SK-N-SH treated with all-trans-retinoic acid at 6 μM for 48 hours (cell line): ENCODE results near the gene AK4.

ENCODE experiments used
- ARNTL ChIP-seq: fragments of 450-650 bp; formaldehyde crosslinking; IDR thresholded peaks from 2 replicates; pipeline ENCODE4 v1.5.0; 2020; ENCODE audit warnings: low read depth, mild to moderate bottlenecking, moderate library complexity, borderline replicate concordance
- BACH2 ChIP-seq: fragments of 250-450 bp; sonication (Bioruptor Pico); IDR thresholded peaks from 2 replicates; pipeline ENCODE4 v1.9.0; 2021; ENCODE audit warnings: mild to moderate bottlenecking, borderline replicate concordance
- GLIS3 ChIP-seq: fragments of 250-450 bp; sonication (Bioruptor Pico); IDR thresholded peaks from 2 replicates; pipeline ENCODE4 v1.5.0; 2020; ENCODE audit warnings: mild to moderate bottlenecking, moderate library complexity
- OSR1 ChIP-seq: fragments of 250-450 bp; sonication (Bioruptor Pico); IDR thresholded peaks from 2 replicates; pipeline ENCODE4 v1.8.0; 2022; ENCODE audit warnings: moderate library complexity, mild to moderate bottlenecking, inconsistent platforms
- PATZ1 ChIP-seq: fragments of 250-450 bp; sonication (Bioruptor Pico); IDR thresholded peaks from 2 replicates; pipeline ENCODE4 v1.8.0; 2020; ENCODE audit warnings: mild to moderate bottlenecking, moderate library complexity, borderline replicate concordance
- POU6F1 ChIP-seq: fragments of 250-450 bp; sonication (Bioruptor Pico); IDR thresholded peaks from 2 replicates; pipeline ENCODE4 v1.8.0; 2021; ENCODE audit warnings: low read depth, mild to moderate bottlenecking, moderate library complexity, borderline replicate concordance
- TOX ChIP-seq: fragments of 250-450 bp; sonication (Bioruptor Pico); IDR thresholded peaks from 2 replicates; pipeline ENCODE4 v1.8.0; 2021; ENCODE audit warnings: mild to moderate bottlenecking, moderate library complexity, borderline replicate concordance
- ZFP3 ChIP-seq: fragments of 250-450 bp; sonication (Bioruptor Pico); IDR thresholded peaks from 2 replicates; pipeline ENCODE4 v1.5.0; 2020; ENCODE audit warnings: mild to moderate bottlenecking, moderate library complexity
- ZFP30 ChIP-seq: fragments of 450-650 bp; formaldehyde crosslinking; IDR thresholded peaks from 2 replicates; pipeline ENCODE4 v1.5.0; 2022; ENCODE audit warnings: mild to moderate bottlenecking, moderate library complexity
- ZNF565 ChIP-seq: fragments of 450-650 bp; formaldehyde crosslinking; conservative IDR thresholded peaks from 2 replicates; pipeline ENCODE4 v1.5.0; 2020; ENCODE audit warnings: low read depth, mild to moderate bottlenecking, moderate library complexity
- ZNF70 ChIP-seq: fragments of 450-650 bp; formaldehyde crosslinking; IDR thresholded peaks from 2 replicates; pipeline ENCODE4 v1.5.0; 2020; ENCODE audit warnings: mild to moderate bottlenecking, moderate library complexity
- TF ChIP-seq, protein P1 (sequence below): fragments of 250-450 bp; sonication (Bioruptor Pico); IDR thresholded peaks from 2 replicates; pipeline ENCODE4 v1.5.0; 2020; ENCODE audit warnings: mild to moderate bottlenecking, moderate library complexity

DNA sequence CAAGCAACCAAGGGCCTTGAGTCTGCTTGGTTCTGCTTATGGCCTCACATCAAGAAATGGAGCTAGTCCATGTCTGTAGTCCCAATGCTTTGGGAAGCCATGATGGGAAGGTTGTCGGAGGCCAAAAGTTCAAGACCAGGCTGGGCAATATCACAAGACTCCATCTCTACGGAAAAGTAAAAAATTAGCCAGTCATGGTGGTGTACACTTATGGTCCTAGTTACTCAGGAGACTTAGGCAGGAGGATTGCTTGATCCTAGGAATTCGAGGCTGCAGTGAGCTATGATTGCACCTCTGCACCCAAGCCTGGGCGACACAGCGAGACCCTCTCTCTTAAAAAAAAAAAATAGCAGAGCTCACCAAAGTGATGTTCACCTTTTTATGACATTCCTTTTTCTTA lies 81.2 kb downstream of the AK4 start:
- no peak for TF ChIP-seq PATZ1 (CRISPR knock-in tag)
- no peak for TF ChIP-seq TOX (CRISPR knock-in tag)
- TF ChIP-seq OSR1 = no peak
- no peak for TF ChIP-seq ZNF565 (CRISPR knock-in tag)
- no peak for TF ChIP-seq ZNF70
- TF ChIP-seq GLIS3 (CRISPR knock-in tag) = no peak
- TF ChIP-seq ARNTL (CRISPR knock-in tag) = no peak
- no peak for TF ChIP-seq ZFP30 (CRISPR knock-in tag)
- TF ChIP-seq BACH2 (CRISPR knock-in tag) = no peak
- TF ChIP-seq POU6F1 (CRISPR knock-in tag) = no peak
- TF ChIP-seq, protein P1, sequence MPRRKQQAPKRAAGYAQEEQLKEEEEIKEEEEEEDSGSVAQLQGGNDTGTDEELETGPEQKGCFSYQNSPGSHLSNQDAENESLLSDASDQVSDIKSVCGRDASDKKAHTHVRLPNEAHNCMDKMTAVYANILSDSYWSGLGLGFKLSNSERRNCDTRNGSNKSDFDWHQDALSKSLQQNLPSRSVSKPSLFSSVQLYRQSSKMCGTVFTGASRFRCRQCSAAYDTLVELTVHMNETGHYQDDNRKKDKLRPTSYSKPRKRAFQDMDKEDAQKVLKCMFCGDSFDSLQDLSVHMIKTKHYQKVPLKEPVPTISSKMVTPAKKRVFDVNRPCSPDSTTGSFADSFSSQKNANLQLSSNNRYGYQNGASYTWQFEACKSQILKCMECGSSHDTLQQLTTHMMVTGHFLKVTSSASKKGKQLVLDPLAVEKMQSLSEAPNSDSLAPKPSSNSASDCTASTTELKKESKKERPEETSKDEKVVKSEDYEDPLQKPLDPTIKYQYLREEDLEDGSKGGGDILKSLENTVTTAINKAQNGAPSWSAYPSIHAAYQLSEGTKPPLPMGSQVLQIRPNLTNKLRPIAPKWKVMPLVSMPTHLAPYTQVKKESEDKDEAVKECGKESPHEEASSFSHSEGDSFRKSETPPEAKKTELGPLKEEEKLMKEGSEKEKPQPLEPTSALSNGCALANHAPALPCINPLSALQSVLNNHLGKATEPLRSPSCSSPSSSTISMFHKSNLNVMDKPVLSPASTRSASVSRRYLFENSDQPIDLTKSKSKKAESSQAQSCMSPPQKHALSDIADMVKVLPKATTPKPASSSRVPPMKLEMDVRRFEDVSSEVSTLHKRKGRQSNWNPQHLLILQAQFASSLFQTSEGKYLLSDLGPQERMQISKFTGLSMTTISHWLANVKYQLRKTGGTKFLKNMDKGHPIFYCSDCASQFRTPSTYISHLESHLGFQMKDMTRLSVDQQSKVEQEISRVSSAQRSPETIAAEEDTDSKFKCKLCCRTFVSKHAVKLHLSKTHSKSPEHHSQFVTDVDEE (CRISPR knock-in tag) = no peak
- TF ChIP-seq ZFP3 = no peak
